ENCODE data around the gene TTC28. TPM values are rescaled to one million over a fixed set of nuclear protein-coding genes. Genes with fewer than 3 reads are reported as not detected.

TTC28 gene
- total RNA-seq, 2 donors from 2014 or later, result 29.2 to 74.6 TPM

DNA sequence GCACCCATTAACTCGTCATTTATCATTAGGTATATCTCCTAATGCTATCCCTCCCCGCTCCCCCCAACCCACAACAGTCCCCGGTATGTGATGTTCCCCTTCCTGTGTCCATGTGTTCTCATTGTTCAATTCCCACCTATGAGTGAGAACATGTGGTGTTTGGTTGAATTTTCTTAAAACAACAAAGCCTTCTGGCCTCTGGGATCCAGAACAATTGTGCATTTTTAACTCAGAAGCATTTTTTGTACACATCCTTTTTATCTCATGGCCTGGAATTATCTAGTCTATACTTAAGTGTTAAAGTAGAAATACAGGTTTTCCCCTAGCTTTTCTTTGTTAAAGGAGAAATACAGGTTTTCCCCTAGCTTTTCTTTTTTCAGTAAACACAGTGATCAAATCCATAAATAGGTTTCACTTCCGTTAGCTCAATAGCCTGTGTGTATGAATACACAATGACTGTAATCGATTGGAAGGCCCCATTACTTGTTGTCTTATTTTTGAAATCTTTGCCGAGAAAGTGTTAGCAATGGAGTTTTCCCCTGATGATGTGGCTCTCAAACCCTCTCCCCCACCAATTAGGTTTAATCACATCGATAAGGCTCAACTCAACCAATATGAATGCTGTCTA, 635.0 kb downstream of the TTC28 start:
- intact Hi-C loops (cut with DNase I), result no loop called here
- no peaks in the 10 kb centered on the region for H3K27me3 ChIP-seq (replicated peaks; ENCODE audit: insufficient read depth)
- WGBS, result 64% methylated on average over 7 of the region's 7 CpGs

DNA sequence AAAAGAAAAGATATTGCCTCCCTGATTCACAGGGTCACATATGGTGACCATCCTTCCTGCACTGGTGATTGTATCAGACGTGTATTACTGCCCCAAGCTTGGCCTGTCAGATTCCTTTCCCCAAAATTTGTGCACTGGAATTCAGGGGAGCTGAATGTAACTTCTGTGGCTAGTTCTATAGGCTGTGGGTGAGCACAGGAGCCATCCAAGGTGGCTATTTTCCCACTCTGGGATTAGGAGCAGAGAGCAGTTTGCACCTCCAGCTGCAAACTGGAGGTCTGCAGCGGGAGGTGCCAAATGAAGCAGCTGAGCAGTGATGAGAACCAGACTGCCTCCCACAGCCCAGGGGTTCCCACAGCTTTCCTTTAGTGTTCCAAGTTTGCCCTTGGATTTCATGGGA, 636.4 kb downstream of the TTC28 start:
- no peak for DNase-seq (ENCODE audit: low spot score)
- Histone ChIP-seq H3K9me3 (no peaks in the 10 kb centered on the region), H3K27ac (no peak overlapping the region), H3K27me3 (replicated peaks; ENCODE audit: insufficient read depth) (no peaks in the 10 kb centered on the region), H3K4me1 (replicated peaks) (no peaks in the 10 kb centered on the region), H3K4me3 (no peak overlapping the region), H3K36me3 (no peaks in the 10 kb centered on the region)
- TF ChIP-seq POLR2AphosphoS5 (IDR thresholded peaks at IDR 0.05), result no peak
- TF ChIP-seq POLR2A (IDR thresholded peaks at IDR 0.05), result no peak
- TF ChIP-seq, protein P1, sequence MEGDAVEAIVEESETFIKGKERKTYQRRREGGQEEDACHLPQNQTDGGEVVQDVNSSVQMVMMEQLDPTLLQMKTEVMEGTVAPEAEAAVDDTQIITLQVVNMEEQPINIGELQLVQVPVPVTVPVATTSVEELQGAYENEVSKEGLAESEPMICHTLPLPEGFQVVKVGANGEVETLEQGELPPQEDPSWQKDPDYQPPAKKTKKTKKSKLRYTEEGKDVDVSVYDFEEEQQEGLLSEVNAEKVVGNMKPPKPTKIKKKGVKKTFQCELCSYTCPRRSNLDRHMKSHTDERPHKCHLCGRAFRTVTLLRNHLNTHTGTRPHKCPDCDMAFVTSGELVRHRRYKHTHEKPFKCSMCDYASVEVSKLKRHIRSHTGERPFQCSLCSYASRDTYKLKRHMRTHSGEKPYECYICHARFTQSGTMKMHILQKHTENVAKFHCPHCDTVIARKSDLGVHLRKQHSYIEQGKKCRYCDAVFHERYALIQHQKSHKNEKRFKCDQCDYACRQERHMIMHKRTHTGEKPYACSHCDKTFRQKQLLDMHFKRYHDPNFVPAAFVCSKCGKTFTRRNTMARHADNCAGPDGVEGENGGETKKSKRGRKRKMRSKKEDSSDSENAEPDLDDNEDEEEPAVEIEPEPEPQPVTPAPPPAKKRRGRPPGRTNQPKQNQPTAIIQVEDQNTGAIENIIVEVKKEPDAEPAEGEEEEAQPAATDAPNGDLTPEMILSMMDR (IDR thresholded peaks at IDR 0.05), result no peak
- intact Hi-C loops (cut with DNase I), result no loop called here
- WGBS, result 73% methylated on average over 2 of the region's 2 CpGs

More for the DNA sequence above, 635.0 kb downstream of the TTC28 start:
- Histone ChIP-seq H3K4me3 (no peak overlapping the region), H3K4me1 (replicated peaks) (no peaks in the 10 kb centered on the region), H3K36me3 (no peaks in the 10 kb centered on the region), H3K9me3 (no peaks in the 10 kb centered on the region), H3K27ac (no peak overlapping the region)
- TF ChIP-seq POLR2AphosphoS5 (IDR thresholded peaks at IDR 0.05) (no peak), POLR2A (IDR thresholded peaks at IDR 0.05) (no peak)
- TF ChIP-seq, protein P1 (IDR thresholded peaks at IDR 0.05), result no peak
- no peak for DNase-seq (ENCODE audit: low spot score)

DNA sequence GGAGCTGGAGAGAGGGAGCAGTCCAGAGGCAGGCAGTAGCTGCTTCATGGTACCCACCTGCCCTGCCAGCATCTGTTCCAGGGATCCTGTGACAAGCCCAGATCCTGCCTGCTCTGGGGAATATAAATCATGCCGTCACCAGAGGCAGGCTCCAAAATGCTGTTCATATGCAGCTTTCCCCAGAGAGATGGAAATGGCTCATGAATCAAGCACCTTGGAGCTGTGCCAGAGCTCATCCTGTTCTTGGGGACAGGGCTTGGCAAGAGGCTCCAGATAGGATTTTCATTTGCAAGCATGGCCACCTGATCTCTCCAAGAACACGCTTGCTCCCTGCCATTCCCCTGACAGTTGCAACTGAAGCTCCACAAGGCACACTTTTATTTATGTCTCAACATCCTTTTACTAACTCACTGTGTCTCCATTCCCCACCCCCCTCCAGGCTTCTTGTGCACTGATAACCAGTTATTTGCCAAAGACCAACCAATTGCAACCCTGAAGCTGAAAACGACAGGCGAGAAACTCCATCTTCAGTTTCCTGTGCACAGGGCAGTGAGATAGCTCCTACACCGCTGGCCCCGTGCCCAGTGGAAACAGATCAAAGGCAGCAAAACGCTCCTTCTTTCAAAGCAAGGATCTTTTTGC, 644.8 kb downstream of the TTC28 start:
- Histone ChIP-seq H3K4me1 (replicated peaks) (no peaks in the 10 kb centered on the region), H3K27ac (peak overlapping the region; percentile 32 to 61), H3K27me3 (replicated peaks; ENCODE audit: insufficient read depth) (no peaks in the 10 kb centered on the region), H3K4me3 (no peak overlapping the region), H3K9me3 (no peaks in the 10 kb centered on the region), H3K36me3 (no peaks in the 10 kb centered on the region)
- DNase-seq (ENCODE audit: low spot score), result peak; percentile 79
- intact Hi-C loops (cut with DNase I), result no loop called here
- TF ChIP-seq, protein P1 (IDR thresholded peaks at IDR 0.05), result no peak
- TF ChIP-seq POLR2A (IDR thresholded peaks at IDR 0.05) (no peak), POLR2AphosphoS5 (IDR thresholded peaks at IDR 0.05) (peak; percentile 53)
- 3% methylated on average over 7 of the region's 7 CpGs for WGBS

GRCh38 chr22:28034145-28034759, 645.4 kb downstream of the TTC28 start:
- TF ChIP-seq POLR2A (IDR thresholded peaks at IDR 0.05), result no peak
- no peak for TF ChIP-seq POLR2AphosphoS5 (IDR thresholded peaks at IDR 0.05)
- TF ChIP-seq, protein P1 (IDR thresholded peaks at IDR 0.05), result no peak
- Histone ChIP-seq H3K36me3 (no peaks in the 10 kb centered on the region), H3K27me3 (replicated peaks; ENCODE audit: insufficient read depth) (no peaks in the 10 kb centered on the region), H3K4me3 (no peak overlapping the region), H3K27ac (peak overlapping the region; percentile 26 to 61), H3K4me1 (replicated peaks) (no peaks in the 10 kb centered on the region), H3K9me3 (no peaks in the 10 kb centered on the region)
- 63% methylated on average over 9 of the region's 9 CpGs for WGBS
- intact Hi-C loops (cut with DNase I), result no loop called here
- no peak for DNase-seq (ENCODE audit: low spot score)
